Suppressor macrophage treated with lipopolysaccharide for 4 hours (primary cell): ENCODE results near the gene LGALS14.
"Not testable (repeated sequence)": the region's sequence is repeated elsewhere in the genome, so short reads cannot be mapped to it uniquely, and the experiment has no call there.

Experiments
- DNase-seq: peaks from one replicate; pipeline ENCODE4 v3.0.0-alpha.2; 2020

Gene LGALS14

GRCh38 chr19:39704181-39705044, at the start of gene LGALS14:
TSS of gene LGALS14 (plus strand) at chr19:39704481. CDS start at chr19:39704529, 48 bp downstream.
- DNase-seq = no peak

GRCh38 chr19:39655613-39656012, 48.7 kb upstream of the LGALS14 start, which contains the start of gene LGALS16:
TSS of gene LGALS16 (plus strand) at chr19:39655913. CDS start at chr19:39655962, 49 bp downstream.
- no peak for DNase-seq

DNA sequence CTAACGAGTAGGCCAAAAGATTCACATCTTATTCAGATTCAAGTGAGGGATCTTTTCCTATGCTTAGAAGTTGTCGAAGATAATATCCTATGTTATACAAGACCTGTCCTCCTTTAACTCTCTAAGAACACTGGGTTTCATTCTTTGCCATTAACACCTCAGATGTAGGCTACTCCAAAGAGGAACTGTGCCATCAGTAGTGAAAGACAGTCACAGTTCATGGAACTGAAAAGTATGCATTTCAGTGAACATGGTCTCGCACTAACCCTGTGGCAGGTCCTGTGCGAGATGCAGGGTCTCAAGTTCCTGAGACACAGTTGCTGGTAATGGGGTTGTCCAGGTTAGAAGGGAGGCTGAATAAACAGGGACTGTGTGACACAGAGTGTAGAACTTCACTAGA, 44.5 kb upstream of the LGALS14 start:
- no peak for DNase-seq

GRCh38 chr19:39660661-39661060, 43.6 kb upstream of the LGALS14 start:
- no peak for DNase-seq

GRCh38 chr19:39661565-39661964, 42.7 kb upstream of the LGALS14 start:
- DNase-seq = no peak

GRCh38 chr19:39669860-39670259, 34.4 kb upstream of the LGALS14 start:
- DNase-seq = not testable (repeated sequence)

DNA sequence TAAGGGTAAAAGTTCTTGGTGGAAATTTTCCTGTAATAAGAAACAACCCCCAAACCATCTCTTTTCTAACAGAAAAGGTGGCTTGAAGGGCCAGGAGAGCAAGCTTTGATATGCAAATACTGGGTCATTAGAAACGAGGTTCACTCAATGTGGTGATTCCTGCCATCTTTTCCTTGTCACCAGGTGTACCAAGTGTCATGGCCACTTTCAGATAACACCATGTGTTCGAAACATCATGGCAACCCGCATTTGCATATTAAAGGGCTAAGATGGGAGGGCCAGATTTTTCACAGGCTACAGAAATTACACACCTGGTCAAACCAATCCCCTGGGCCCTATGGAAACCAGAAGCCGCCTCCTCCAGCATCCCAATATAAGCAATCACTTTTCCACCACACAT, 33.3 kb upstream of the LGALS14 start:
- DNase-seq = no peak

- DNase-seq = peak; percentile 79
These were observed 32.4 kb upstream of the LGALS14 start for GRCh38 chr19:39671739-39672363.

- DNase-seq = no peak
These were observed 31.8 kb upstream of the LGALS14 start for GRCh38 chr19:39672473-39672872.

- peak; percentile 37 for DNase-seq
These were observed 30.4 kb upstream of the LGALS14 start for GRCh38 chr19:39673862-39674261.

DNA sequence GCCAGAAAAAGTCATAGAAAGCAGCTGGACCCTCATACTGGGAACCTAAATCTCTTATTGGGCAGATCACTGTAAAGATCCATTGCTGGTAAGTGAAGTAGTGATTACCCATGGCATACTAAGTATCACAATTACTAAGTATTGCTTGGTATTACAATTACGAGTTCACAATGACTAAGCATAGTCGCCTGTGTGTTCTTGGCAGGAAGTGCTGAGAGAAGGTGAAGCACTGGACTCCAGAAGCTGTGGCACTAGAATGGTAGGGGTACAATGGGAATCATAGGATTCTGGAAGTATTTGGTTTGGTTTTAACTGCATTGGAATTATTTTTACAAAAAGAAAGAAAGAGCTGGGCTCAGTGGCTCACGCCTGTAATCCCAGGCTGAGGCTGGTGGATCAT, 28.3 kb upstream of the LGALS14 start:
- peak; percentile 19 for DNase-seq

DNA sequence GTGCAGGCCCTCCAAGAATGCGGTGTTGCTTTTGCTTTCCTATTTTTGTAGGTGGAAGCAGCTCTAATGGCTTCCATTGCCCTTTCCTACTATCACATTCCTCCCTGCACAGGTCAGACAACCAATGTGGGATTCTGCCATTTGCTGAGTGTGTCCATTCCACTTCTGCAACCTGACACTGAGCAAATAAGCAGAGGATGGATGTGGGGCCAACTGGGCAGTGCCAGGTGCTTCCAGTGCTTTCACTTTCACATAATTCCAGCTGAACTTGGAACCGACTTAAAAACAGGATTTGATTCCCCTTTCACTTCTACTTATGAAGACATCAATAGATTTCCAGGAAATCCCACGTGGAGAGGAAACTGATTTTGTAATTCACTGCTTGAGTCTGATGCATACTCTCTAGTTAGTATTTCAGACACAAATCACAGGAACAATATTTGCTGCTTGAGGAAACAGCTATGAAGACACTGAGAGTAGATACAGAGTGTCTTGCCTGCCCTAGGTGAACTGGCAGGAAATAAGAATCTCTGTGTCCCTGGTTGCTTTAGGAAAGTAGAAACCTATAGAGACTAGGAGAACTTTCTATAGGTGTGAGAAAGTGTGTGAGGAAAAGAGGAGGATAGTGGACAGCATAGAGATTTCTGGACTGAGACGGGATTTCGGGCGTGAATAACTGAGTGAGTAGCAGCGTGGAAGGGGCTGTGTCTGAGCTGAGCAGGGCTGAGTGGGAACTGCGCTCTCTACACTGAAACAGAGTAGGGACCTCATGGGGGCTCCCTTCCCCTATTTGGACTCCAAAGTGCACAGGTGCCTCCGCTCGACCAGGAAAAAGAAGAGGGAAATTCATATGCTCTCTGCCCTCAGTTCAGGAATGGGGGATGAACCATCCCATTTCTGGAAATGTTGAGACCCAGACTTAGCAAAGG, 26.1 kb upstream of the LGALS14 start:
- peak; percentile 77 for DNase-seq

- DNase-seq = peak; percentile 52
These were observed 25.1 kb upstream of the LGALS14 start for GRCh38 chr19:39679056-39679790.

GRCh38 chr19:39679791-39680168, 24.5 kb upstream of the LGALS14 start:
- DNase-seq = no peak

DNA sequence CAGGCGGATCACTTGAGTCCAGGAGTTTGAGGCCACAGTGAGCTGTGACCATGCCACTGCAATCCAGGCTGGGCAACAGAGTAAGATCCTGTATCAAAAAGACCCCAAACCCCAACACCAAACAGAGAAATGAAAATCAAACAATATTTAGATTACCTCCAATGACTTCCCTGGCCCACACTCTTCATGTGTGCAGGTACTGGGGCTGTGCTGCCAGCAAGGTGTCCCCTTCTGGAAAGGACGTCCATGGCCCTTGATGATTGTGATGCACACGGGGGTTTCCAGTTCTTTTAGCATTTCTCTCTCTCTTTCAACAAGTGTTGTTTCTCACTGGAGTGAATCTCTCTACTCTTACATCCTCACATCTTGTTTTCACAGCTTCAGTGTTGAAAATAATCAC, 23.7 kb upstream of the LGALS14 start:
- no peak for DNase-seq

DNA sequence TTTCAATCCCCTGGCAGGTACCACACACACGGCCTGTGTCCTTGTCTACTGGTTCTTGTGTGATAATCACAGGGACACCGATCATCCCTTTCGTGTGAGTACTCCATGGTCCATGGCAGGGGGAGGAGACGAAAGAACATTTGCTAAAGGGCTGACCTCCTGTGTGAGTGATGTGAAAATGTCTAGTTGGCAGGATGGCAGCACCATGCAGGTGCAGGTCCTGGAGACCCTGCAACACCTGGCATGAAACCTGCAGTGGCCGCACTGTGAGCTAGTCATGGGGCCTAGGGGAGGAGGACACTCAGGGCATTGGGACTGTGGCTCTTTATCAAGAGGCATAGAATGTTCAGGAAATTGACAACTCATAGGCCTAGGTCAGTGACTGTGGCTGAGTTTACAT, 22.9 kb upstream of the LGALS14 start:
- no peak for DNase-seq

- no peak for DNase-seq
These were observed 20.0 kb upstream of the LGALS14 start for GRCh38 chr19:39684267-39684666.

- DNase-seq = peak; percentile 10
These were observed 17.5 kb upstream of the LGALS14 start for GRCh38 chr19:39686739-39687138.

DNA sequence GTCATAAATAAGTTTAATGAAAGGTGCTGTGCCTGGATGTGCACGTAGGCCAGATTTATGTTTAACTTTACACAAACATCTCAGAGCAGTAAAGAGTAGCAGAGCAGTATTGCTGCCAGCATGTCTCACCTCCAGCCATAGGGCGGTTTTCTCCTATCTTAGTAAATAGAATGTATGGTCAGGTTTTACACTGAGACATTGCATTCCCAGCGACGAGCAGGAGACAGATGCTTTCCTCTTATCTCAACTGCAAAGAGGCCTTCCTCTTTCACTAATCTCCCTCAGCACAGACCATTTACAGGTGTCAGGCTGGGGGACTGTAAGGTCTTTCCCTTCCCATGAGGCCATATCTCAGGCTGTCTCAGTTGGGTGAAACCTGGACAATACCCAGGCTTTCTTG, 15.6 kb upstream of the LGALS14 start:
- DNase-seq = not testable (repeated sequence)

GRCh38 chr19:39692166-39692565, 12.1 kb upstream of the LGALS14 start:
- DNase-seq = no peak

- no peak for DNase-seq
These were observed 11.5 kb upstream of the LGALS14 start for GRCh38 chr19:39692822-39693221.

DNA sequence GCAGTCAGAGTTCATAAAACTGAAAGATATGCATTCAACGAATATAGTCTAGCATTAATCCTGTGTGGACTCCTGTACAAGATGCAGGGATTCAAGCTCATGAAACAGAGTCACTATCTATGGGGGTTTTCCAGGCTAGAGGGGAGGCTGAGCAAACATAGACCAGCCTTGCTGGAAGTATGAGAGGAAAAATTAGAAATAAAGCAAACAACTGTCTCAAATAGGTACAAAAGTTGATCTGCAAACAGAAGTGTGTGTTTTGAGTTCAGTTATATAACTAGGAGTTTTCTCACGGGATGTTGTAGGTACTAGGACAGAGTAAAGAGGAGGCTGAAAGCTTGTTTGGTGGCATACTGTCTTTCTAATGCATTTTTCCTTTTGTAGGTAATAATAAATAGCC, 8.5 kb upstream of the LGALS14 start:
- no peak for DNase-seq
